Ovary (tissue), 3 donors: ENCODE data around the gene SRPK3.

Source experiments
- CTCF ChIP-seq, 3 donors: fragments of 450-650 bp in 2 of 3; fragments of 200-600 bp in 1 of 3; IDR thresholded peaks; one replicate each; pipeline versions ENCODE4 v1.5.1 to v1.8.0; 2016 to 2022; ENCODE audit warnings: antibody characterized with exemption in 3 of 3, mild to moderate bottlenecking in 1 of 3
- EP300 ChIP-seq: sonication (generic); formaldehyde crosslinking; IDR thresholded peaks from one replicate; pipeline ENCODE4 v1.6.1; 2017; ENCODE audit warnings: antibody characterized with exemption
- donor health status: DM: no; HTN: no; CAD: no.

GRCh38 chrX:153805436-153805835 lies 24.6 kb downstream of the SRPK3 start:
- TF ChIP-seq CTCF (IDR thresholded peaks at IDR 0.05): no peak
- TF ChIP-seq EP300: no peak
